CD4-positive, alpha-beta T cell treated with Interferon gamma for 1 hour (primary cell): Measurements from ENCODE around the gene SPATA16.
"Not testable (repeated sequence)": the region's sequence is repeated elsewhere in the genome, so short reads cannot be mapped to it uniquely, and the experiment has no call there.

Source experiments
- DNase-seq: peaks from one replicate; pipeline ENCODE4 v3.0.0-alpha.2; 2020

SPATA16 gene, protein sequence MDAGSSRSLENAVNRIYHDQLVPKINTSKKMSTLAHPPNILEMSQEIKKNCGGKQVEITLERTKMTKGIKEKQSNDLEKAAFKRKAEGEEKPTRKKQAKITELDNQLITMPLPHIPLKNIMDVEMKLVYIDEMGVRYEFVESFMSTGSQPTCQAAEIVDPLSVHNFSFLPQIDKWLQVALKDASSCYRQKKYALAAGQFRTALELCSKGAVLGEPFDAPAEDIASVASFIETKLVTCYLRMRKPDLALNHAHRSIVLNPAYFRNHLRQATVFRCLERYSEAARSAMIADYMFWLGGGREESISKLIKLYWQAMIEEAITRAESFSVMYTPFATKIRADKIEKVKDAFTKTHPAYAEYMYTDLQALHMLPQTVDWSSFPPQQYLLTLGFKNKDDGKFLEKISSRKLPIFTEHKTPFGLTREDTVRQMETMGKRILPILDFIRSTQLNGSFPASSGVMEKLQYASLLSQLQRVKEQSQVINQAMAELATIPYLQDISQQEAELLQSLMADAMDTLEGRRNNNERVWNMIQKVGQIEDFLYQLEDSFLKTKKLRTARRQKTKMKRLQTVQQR

DNA sequence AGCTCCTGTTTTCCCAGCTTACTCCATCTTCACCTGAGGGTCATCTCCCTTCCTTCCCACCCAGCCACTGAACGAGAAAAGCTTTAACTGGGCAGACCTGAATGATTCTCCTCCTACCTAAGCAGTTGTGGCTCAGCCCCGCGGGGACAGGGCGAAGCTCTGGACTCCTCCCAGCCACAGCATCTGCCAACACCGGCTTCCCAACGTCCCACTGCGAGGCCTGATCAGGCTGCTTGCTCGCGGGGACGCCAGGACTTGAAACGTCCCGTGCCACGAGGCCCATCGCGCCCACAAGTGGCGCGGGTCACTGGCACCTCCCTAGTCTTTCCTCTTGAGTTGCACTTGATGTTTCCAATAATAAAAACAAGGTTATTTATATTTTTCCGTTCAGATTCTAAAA is at the start of gene SPATA16:
TSS of gene SPATA16 (minus strand) at position 250 of the 400 bp plus-strand sequence. CDS start 23,504 bp downstream, outside the sequence.
- no peak for DNase-seq

DNA sequence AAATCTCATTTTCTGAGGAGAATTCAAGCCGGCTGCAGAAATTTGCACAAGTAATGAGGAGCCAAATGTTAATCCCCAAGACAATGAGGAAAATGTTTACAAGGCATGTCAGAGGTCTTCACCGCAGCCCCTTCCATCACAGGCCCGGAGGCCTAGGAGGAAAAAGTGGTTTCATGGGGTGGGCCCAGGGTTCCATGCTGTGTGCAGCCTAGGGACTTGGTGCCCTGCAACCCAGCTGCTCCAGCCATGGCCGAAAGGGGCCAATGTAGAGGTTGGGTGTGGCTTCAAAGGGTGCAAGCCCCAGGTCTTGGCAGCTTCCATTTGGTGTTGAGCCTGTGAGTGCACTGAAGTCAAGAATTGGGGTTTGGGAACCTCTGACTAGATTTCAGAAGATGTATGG is 42.0 kb upstream of the SPATA16 start:
- DNase-seq = not testable (repeated sequence)

DNA sequence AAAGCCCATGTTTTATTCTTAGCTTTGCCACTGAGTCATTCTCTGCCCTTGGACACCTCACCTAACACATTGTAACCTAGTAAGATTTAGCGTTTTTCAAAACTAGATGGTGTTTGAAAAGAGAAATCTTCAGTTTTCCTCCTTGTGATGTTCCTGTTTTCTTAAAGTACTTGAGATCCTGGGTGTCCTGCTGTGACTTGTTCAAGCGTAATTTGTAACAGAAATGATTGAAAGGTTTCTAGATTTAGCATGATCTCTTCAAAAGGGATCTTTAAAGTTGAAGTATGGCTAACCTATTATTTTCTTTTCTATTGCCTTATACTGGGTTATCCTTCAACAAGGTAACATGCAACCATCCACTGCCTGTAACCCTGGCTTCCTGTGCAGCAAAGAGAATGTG is 32.6 kb upstream of the SPATA16 start:
- DNase-seq = no peak

DNA sequence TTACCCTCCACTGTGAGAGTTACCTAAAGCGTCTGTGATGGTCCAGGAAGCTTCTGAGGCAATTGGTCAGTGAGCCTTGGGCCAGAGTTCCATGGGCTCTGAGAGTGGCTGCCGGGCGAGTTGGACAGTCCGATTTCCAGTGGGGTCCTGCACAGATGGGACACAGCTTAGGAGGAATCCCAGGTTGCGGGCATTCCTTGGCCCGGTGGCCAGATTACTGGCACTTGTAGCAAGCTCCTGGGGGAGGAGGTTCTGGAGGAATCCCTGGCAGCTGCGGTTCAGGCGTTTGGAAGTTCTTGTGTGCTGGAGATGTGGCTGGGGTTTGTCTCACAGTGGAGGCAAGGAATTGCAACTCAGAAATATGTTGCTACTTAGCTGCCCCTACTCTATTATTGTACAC is 18.1 kb upstream of the SPATA16 start:
- DNase-seq = not testable (repeated sequence)

DNA sequence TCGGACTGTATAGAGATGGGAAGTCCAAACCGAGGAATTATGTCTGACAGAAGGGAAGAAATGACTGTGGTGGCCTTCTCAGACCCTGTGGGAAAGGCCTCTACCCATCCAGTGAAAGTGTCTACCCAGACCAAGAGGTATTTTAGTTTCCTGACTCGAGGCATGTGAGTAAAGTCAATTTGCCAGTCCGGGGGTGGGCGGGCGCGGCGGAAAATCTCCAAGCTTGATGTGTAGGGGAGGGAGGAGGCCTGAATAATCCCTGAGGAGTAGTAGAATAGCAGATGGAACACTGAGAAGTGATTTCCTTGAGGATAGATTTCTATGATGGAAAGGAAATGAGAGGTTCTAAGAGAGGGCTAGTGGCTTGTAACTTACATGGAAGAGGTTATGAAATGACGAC is 15.5 kb upstream of the SPATA16 start:
- DNase-seq = not testable (repeated sequence)

DNA sequence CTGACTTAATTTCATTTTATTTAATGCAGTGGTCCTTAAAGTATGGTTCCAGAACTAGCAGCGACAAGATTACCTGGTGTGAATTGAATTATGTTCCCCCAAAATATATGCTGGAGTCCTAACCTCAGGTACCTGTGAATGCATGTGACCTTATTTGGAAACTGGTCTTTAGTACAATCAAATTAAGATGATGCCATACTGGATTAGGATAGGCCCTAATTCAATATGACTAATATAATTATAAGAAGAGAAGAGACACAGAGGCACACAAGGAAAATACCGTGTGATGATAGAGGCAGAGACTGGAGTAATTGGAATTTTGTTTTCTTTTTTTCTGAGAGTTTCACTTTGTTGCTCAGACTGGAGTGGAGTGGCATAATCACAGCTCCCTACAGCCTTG is 12.6 kb upstream of the SPATA16 start:
- no peak for DNase-seq

DNA sequence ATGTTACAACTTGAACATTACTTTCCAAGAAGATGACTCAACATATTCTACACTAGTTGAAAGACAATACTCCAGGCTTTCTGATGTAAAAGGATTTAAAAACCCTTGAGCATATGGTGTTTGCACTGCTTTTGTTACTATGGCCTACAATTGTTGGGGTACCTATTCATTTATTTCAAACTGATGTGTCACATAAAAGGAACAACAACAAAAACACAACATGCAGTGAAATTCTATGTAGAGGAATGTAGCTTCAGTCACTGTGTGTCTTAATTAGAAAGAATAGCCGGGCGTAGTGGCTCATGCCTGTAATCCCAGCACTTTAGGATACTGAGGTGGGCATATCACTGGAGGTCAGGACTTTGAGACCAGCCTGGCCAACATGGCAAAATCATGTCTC is 1.6 kb downstream of the SPATA16 start:
- no peak for DNase-seq

DNA sequence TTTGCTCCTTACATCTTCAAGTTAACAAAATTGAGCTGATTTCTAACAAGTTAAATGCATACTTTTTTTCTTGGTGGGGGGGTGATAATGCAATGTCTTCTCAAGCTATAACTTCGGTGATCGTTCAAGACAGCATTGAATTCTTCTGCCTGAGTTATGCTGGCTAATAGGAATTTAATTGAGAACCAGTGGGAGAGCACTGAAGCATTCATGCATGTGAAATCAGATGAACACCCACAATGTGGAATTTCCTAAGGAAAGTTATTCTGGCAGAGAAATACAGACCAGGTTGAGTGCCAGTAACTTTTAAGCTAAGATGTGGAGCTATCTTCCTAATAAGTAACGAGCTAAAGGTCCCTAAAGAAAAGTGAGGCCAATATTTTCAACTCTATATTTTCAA is 3.0 kb downstream of the SPATA16 start:
- no peak for DNase-seq

DNA sequence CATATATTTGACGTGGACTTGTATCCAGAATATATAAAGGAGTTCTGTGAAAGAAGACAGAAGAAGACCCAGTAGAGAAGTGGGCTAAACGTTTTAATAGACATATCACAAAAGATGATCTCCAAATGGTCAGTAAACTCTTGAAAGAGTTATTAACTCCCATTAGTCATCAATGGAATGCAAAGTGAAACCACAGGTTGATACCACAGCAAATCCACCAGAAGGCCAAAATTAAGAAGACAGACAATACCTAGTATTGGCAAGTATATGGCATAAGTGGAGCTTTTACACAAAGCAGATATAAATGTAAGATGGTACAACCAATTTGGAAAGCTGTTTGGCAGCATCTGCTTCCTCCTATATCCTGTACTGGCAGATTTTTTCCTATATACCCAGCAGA is 6.0 kb downstream of the SPATA16 start:
- no peak for DNase-seq

DNA sequence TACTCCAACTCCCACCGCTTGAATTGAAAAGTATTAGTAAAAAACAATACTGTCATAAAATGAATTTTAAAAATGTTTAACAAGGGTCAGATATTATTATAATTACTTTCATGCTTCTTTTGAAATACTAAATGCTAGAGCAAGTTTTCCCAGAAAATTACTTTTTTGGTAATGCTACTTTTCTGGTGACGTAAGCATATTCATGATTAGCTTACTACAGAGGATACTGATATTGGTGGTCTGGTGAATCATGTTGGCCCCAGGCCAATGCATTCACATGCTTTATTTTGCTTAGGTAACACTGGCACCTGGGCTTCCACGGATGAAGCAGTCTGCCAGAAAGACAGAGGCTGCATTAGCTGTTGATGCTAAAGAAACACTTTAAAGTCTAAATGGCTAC is 12.4 kb downstream of the SPATA16 start:
- DNase-seq = no peak

DNA sequence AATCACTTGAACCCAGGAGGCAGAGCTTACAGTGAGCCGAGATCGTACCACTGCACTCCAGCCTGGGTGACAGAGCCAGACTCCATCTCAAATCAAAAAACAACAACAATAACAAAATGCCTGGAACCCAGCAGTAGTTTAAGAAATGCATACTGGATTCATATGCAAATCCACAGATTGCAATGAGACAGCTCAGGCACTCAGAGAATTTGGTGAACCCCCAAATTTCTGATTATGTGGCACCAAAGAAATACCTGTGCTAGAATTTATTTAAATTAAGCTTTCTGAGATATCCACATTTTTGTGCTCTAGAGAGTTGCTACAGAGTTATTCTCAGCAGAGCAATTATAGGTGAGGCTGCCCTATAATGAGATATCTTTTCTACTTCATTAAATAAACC is 29.7 kb downstream of the SPATA16 start:
- no peak for DNase-seq

DNA sequence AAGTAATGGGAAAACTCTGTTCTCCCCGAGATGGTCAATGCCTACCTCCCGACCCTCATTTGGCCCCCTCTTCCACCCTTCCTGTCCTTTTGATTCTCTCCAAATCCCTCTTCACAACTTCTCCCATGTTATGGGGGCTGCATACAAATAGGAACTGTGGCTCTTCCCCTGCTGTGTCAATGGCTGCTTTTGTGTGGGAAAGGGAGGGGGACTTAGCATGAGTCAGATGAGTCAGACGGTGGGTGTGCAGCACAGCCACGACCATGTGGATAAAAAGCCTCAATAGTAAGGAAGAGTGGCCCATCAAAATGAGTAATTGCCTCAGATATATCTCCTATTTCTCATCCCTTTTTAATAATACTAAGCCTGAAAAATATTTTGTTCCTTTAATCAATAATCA is 31.9 kb downstream of the SPATA16 start:
- DNase-seq = no peak

DNA sequence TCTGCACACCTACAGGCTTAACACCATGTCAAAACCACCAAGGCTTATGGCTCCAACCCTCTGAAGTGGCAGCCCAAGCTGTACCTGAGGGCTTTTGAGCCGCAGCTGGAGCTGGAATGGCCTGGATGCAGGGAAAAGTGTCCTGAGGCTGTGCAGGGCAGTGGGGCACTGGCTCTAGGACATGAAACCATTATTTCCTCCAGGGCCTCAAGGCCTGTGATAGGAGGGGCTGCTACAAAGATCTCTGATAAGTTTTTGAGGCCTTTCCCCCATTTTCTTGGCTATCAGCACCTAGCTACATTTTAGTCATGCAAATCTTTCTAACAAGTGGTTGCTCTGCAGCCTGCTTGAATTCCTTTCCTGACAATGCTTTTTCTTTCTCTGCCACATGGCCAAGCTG is 37.6 kb downstream of the SPATA16 start:
- no peak for DNase-seq

DNA sequence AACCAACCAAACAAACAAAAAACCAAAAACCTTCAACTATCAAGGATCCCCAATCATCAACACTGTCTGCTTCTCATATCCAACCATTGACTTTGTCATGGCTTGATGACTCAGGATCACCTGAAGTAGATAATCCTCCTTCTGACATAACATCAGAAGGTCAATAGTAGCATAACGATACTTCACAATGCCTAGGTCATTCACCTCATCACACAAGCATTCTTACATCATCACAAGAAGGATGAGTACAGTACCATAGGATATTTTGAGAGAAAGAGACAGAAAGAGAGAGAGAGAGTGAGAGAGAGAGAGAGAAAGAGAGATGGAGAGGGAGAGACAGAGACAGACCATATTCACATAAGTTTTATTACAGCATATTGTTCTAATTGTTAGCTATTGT is 42.1 kb downstream of the SPATA16 start:
- DNase-seq = no peak

DNA sequence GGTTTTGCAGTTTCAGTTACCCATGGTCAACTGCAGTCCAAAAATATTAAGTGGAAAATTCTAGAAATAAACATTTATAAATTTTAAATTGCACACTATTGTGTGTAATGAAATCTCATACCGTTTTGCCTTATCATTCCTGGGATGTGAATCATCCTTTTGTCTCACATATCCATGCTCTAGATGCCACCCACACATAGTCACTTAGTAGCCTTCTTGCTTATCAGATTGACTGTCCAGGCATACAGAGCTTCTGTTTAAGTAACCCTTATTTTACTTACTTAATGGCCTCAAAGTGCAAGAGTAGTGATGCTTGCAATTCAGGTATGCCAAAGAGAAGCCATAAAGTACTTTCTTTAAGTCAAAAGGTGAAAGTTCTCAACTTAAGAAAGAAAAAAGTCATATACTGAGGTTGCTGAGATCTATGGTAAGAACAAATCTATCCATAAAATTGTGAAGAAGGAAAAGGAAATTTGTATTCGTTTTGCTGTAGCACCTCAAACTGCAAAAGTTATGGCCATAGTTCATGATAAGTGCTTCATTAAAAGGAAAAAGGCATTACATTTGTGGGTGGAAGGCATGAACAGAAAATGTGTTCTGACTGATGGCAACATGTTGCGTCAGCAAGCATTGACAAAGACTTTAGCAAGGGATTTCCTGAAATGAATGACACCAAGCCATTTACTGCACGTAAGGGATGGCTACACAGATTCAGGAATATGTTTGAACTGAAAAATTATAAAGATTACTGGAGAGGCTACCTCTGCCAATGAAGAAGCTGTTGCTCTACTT is 43.8 kb downstream of the SPATA16 start:
- DNase-seq = no peak

DNA sequence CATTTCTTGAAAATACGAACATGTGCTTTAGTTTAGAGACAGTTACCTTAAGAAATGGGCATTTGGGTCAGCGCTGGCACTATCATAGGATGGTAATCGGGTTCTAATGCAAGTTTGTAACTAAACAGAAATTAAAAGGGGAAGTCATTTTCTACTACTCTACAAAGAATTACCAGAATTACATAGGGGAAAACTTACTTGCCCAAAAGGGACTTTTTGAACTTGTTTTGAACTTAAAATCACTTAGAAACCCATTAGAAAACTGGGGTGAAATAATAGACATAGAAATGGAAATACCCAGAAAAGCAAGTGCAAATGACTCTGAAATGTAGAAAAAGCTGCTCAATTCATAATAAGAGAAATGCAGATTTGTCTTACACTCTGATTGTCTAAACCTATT is 44.9 kb downstream of the SPATA16 start:
- no peak for DNase-seq

DNA sequence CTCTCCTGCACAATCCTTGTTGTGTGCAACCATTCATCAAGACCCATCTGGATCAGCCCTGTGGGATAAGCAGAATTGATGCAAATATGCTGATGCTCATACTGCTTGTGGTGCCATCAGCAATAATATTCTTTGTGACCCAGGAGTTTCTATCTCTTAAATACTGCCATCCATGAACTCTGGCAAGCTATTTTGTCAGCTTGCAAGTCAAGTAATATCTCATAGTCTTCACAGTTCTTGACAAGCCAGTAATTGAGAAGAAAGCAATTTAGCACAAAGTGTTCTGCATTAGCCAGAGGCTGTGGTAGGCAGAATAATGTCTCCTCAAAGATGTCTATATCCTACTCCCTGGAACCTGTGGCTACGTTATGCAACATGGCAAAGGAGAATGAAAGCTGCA is 49.0 kb downstream of the SPATA16 start:
- DNase-seq = no peak

DNA sequence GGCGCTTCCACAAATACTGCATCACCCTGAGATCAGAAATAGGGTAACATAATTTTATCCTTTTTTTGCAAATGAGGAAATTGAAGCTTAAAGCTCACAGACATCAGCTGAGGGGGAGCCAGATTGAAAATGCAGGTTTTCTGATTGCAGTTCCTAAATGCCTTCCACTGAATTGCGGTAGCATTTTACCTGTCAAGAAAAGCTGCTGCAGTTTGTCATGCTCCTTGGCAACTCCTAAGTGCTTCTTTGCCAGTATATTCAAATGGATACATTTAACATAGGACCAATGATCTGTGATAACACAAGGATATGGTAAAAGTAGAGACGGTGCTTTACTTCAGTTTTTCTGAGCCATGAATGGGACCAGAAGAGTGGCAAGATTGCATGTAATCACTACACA is 50.5 kb downstream of the SPATA16 start:
- no peak for DNase-seq

DNA sequence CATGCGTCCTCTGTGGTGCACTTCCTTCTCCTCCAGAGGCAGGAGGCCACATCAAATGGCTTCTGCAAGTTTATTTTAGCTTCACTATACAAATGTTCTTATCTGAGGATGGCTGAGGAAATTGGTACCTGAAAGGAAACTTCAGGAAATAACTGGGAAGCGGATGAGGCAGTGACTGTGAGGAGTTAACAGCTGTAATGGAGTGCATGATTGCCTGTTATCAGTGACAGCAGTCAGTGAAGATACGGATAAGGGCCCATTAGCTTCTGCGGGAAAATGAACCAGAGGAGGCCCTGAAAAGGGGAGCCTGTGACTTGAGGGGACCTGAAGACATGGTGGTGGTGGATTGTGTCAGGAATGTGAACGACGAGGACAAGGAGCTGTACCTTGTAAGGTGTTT is 51.8 kb downstream of the SPATA16 start:
- no peak for DNase-seq

DNA sequence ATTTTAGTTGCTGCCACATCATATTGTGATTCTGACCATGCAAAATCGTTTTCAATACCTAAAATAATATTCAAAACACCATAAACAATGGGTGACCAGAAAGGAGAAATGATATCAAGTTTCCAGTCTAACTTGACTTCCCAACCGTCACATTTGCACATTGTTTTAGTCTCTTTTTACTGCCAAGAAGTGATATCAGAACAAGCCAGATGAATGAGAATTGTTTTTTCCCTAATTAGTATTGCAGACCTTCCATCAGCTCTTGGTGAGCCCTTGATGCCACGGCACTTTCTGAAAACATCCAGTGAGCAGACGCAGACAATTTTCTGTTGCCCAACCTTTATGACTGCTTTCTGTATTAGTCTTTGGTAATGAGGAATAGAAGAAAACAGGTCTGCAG is 62.5 kb downstream of the SPATA16 start:
- DNase-seq = no peak

DNA sequence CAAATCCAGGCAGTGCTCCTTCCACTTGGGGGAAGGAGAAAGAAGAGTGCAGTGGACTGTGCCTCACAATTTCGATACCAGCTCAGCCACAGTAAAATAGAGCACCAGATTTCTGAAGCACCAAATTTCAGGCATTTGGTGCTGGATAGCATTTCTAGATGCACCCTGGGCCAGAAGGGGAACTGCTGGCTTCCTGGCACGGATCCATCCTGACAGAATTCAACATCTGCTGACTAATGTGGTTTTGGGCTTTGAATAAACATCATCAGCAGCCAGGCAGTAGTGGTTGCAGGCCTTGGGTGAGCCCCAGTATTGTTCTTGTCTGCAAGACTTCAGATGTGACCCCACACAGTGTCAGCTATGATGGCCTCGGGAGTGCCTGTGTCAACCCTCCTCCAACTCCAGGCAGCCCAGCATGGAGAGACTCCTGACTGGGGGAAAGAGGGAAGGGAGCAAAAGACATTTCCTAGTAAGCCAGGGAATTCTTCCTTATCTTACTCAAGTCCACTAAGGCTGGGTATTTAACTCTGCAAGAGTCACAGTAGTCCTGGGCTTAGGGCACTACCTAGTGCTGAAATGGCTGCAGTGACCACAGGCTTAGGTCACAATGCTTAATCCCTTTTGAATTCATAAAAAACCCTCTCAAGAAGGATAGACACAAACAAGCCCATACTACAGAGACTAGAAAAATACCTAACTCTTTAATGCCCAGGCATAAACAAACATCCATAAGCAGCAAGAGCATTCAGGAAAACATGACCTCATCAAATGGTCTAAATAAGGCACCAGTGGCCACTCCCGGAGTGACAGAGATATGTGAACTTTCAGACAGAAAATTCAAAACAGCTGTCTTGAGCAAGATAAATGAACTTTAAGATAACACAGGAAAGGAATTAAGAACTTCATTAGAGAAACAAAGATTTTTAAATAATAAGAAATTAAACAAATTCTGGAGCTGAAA is 74.7 kb downstream of the SPATA16 start:
- DNase-seq = no peak

DNA sequence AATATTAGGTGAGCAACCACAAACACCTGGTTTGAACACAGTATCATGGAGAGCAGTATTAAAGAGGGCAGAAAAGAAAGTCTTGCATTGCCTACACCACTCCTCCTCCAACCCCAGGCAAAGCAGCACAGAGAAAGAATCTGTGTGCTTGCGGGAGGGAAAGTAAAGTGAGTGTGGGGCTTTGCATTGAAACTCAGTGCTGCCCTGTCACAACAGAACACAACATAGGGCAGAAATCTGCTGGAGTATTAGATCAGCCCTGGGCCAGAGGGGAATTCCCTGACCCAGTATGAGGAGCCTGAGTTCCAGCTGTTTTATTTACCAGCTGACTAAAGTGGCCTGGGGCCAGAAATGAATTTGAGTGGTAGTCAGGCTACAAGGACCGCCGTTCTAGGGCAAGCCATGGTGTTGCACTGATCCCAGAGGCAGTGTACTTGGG is 75.5 kb downstream of the SPATA16 start:
- no peak for DNase-seq

DNA sequence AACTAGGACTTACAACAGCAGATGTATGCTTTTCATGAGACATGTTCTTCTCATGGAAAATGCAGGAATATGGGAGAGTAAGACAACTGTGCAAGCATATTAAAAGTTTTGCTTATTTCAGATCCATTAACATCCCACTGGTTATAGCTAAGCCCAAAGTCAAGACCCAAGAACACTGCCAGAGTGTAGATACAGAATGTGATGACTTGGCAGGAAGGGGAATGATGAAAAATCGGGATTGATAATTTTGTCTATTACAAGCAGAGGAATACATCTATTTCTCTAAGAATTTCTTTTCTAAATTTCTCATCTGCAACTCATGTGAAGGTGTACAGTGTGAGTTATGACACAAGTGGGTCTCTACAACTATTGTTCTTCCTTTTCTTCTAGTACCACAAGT is 76.4 kb downstream of the SPATA16 start:
- no peak for DNase-seq
